ENCODE data around the gene CALML3.

CALML3 gene

GRCh38 chr10:5492929-5493576, 31.7 kb upstream of the CALML3 start:
- TF ChIP-seq CTCF (IDR thresholded peaks at IDR 0.05; ENCODE audit: low read depth, low read length, missing control alignments): no peak
- DNase-seq (ENCODE audit: low read depth): no peak
- H3K4me3 ChIP-seq (ENCODE audit: low read depth, low read length): no peak overlapping the region

GRCh38 chr10:5493691-5494090, 31.1 kb upstream of the CALML3 start:
- no peak overlapping the region for H3K4me3 ChIP-seq (ENCODE audit: low read depth, low read length)
- DNase-seq (ENCODE audit: low read depth): no peak
- no peak for TF ChIP-seq CTCF (IDR thresholded peaks at IDR 0.05; ENCODE audit: low read depth, low read length, missing control alignments)

GRCh38 chr10:5494611-5495010, 30.1 kb upstream of the CALML3 start:
- TF ChIP-seq CTCF (IDR thresholded peaks at IDR 0.05; ENCODE audit: low read depth, low read length, missing control alignments): no peak
- no peak overlapping the region for H3K4me3 ChIP-seq (ENCODE audit: low read depth, low read length)
- no peak for DNase-seq (ENCODE audit: low read depth)

- no peak for TF ChIP-seq CTCF (IDR thresholded peaks at IDR 0.05; ENCODE audit: low read depth, low read length, missing control alignments)
- H3K4me3 ChIP-seq (ENCODE audit: low read depth, low read length): no peak overlapping the region
- no peak for DNase-seq (ENCODE audit: low read depth)
Measured at GRCh38 chr10:5496261-5497250, 28.2 kb upstream of the CALML3 start.

GRCh38 chr10:5497289-5497688, 27.5 kb upstream of the CALML3 start:
- TF ChIP-seq CTCF (IDR thresholded peaks at IDR 0.05; ENCODE audit: low read depth, low read length, missing control alignments): no peak
- no peak for DNase-seq (ENCODE audit: low read depth)
- H3K4me3 ChIP-seq (ENCODE audit: low read depth, low read length): no peak overlapping the region

GRCh38 chr10:5497948-5498730, 26.6 kb upstream of the CALML3 start:
- no peak overlapping the region for H3K4me3 ChIP-seq (ENCODE audit: low read depth, low read length)
- no peak for DNase-seq (ENCODE audit: low read depth)
- TF ChIP-seq CTCF (IDR thresholded peaks at IDR 0.05; ENCODE audit: low read depth, low read length, missing control alignments): no peak
